GM19238 (cell line): Measurements from ENCODE around the gene MT1H.
A peak's percentile ranks its signal among the peaks of the same experiment; 100 is the strongest.

Experiments
- DNase-seq: peaks from one replicate; pipeline ENCODE4 v3.0.0; 2011; ENCODE audit warnings: low spot score; ENCODE audit not compliant: insufficient read length

The MT1H gene

DNA sequence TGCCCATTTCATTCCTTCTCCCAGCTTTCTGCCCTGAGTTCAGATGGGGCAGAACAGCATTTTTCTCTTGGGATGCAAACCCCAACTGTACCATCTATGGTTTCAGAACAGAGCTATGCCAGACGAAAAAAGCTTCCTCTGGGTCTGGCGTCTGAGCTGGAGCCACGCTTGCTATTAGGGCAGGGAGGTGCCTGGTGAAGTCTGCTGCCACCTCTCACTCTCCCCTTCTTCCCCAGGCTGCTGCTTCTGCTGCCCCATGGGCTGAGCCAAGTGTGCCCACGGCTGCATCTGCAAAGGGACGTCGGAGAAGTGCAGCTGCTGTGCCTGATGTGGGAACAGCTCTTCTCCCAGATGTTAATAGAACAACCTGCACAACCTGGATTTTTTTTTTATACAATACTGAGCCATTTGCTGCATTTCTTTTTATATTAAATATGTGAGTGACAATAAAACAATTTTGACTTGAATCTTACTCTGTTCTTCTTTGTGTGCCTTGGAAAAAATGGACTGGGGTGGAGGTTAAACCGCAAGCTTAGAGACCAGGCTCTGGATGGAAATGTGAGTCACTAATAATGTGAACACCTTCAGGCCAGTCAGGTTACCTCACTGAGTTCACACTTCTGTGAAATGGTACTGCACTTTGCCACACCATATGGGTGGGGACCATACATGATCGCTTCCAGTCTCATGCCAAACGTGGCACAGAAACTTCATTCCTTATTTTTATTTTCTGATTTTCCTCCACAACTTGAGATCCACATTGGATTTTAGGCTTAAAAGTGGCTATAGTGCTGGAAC, 32.8 kb upstream of the MT1H start:
- no peak for DNase-seq

DNA sequence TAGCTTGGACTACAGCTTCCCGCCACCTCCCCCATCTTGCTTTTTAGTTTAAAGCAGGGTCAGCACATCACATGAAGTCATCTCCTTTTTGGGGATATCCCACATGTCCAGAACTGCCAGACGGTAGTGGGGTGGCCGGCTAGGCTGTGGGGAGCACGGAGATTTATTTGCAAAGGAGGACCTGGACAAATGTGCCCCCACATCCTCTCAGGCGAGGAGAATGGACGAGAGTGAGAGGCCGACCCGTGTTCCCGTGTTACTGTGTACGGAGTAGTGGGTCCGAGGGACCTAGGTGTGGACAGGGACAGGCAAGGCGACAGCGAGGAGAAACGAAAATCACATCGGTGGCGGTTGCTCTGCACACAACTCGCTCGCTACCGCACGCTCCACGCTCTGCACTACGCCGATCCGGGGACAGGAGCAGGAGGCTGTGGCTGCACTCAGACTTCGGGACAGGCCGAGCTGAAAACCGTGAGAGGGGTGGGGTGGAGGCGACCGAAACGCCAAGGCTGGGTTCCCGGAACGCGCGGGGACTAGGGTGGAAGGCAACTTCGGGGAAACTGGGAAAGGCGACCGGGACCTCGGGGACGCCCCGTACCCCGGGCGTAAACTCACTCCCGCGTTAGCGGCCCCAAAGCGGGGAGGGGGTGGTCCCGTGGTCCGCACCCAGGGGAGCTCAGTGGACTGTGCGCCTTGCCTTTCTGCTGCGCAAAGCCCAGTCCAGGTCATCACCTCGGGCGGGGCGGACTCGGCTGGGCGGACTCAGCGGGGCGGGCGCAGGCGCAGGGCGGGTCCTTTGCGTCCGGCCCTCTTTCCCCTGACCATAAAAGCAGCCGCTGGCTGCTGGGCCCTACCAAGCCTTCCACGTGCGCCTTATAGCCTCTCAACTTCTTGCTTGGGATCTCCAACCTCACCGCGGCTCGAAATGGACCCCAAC, 31.5 kb upstream of the MT1H start, which contains the start of gene MT1A:
MT1A (plus strand) TSS at position 853 of the 937 bp plus-strand sequence; CDS start at position 926, 73 bp downstream.
- no peak for DNase-seq

DNA sequence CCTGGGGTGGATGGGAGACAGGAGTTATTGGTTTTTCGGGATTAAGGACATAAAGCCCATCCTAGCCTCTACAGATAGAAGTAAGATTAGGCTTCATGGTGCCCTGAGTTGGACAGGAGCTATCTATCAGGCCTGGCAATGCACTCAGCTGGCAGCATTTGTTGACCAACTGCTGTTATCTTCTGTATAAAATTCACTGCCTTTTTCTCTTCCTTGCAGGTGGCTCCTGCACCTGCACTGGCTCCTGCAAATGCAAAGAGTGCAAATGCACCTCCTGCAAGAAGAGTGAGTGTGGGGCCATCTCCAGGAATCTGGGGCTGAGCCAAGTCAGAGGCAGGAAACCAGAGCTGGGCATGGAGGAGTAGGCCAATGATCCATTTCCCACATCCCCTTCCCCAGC, 30.6 kb upstream of the MT1H start:
- DNase-seq, result no peak

- no peak for DNase-seq
Observed at GRCh38 chr16:56640076-56640475, 29.5 kb upstream of the MT1H start.

DNA sequence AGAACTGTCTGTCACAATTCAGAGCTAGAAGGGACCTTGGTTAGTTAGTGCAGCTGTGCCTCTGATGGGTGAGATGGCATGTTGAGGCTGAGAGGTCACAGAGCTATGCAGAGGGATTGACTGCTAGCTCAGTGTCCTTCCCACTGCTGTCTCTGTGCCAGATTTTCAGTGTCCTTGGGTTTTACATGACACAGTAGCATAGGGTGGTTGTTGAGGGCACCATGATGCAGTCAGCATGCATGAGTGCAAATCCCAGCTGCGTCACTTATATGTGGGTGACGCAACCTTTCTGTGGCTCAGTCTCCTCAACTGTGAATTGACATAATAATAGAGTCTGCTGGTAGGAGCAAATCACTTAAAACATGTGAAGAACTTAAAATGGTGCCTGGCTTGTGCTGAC, 28.4 kb upstream of the MT1H start:
- DNase-seq, result no peak

DNA sequence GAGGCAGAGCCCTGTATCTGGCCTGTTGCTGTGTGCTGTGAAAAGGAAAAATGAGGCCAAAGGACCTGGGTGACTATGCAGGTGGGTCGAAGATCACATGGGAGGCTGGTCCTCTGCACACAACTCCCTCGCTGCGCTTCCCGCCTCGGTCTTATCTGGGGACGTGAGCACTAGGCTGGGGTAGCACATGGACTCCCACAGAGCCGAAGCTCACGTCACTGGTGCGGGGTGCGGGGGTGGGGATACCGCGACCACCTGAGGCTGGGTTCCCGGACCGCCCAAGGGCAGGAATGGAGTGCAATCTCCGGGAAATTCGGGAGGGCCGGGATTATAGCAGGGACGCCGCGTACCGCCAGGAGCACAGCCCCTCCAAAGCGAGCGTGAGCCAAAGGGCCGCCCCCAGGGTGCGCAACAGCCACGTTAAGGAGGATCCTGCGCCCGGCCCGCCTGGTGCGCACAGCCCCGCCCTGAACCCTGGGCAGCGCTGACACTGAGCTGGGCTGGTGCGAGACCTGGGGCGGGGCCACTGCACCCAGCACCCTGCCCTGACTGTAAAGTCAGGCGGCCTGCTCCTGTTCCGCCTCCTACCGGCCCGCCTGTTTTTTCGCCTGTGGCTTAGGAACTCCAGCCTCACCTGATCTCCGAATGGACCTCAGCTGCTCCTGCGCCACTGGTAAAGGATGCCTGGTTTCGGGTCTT, 26.4 kb upstream of the MT1H start:
- DNase-seq, result no peak

- no peak for DNase-seq
Observed at GRCh38 chr16:56643833-56644232, 25.8 kb upstream of the MT1H start.

DNA sequence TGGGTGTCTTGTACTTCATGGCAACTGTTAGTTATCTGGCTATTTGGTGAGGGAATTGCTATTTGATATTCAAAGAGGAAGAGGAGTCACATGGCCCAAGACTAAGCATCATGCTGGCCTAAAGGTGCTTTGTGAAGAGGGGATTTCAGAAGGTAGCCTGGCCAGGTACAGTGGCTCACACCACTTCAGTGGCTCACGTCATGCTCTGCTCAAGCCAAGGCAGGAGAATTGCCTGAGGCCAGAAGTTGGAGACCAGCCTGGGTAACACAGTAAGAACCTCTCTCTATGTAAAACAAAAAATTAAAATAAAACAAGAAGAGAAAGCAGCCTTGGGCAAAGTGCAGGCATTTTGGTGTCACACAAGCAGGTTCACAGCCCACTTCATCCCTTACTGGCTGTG, 24.3 kb upstream of the MT1H start:
- no peak for DNase-seq

DNA sequence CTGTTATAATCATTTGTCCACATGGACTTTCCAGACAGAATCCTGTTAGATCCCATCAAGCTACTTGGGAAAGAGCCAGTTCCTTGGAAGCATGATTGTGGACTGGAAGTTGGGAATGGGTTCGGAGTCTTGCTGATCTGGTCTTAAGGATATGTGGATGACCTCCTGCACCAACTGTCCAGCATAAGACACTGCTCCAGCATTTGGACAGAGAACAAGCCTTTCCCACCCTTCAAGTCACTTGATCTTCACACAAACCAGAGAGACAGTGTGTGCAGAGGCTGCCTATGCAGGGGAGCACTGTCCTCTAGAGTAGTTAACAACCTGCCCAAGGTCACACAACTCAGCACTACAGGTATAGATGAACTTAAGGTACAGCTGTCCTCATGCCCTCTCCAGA, 23.8 kb upstream of the MT1H start:
- no peak for DNase-seq

DNA sequence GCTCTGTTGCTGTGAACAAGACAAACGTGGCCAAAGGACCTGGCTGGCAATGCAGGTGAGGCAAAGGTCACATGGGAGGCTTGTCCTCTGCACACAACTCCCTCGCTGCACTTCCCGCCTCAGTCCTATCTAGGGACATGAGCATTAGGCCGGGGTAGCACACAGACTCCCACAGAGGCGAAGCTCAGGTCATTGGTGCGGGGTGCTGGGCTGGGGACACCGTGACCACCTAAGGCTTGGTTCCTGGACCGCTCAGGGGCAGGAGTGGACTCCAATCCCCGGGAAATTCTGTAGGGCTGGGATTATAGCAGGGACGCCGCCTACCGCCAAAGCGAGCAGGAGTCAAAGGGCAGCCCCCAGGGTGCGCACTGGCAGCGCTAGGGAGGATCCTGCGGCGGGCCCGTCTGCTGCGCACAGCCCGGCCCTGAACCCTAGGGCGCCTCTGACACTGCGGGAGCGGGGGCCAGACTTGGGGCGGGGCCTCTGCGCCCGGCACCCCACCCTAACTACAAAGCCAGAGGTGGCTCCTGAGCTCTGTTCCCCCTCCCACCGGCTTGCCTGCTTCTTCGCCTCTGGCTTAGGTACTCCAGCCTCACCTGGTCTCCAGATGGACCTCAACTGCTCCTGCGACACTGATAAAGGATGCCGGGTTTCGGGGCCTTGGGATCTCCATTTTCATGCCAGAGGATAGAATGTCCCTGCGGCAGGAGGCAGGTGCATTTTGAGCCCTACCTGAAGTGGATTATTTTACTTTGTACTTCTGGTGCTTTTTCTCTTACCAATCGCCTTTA, 21.8 kb upstream of the MT1H start:
- DNase-seq, result no peak

GRCh38 chr16:56649271-56649670, 20.3 kb upstream of the MT1H start:
- DNase-seq, result no peak

GRCh38 chr16:56649820-56650219, 19.8 kb upstream of the MT1H start:
- no peak for DNase-seq

- DNase-seq, result no peak
Observed at GRCh38 chr16:56651586-56651985, 18.0 kb upstream of the MT1H start, which contains the start of gene MT1B. TSS of gene MT1B (plus strand) at chr16:56651886. CDS start at chr16:56651954, 68 bp downstream.

- no peak for DNase-seq
Observed at GRCh38 chr16:56652600-56652999, 17.0 kb upstream of the MT1H start.

- DNase-seq, result no peak
Observed at GRCh38 chr16:56653218-56653617, 16.4 kb upstream of the MT1H start.

DNA sequence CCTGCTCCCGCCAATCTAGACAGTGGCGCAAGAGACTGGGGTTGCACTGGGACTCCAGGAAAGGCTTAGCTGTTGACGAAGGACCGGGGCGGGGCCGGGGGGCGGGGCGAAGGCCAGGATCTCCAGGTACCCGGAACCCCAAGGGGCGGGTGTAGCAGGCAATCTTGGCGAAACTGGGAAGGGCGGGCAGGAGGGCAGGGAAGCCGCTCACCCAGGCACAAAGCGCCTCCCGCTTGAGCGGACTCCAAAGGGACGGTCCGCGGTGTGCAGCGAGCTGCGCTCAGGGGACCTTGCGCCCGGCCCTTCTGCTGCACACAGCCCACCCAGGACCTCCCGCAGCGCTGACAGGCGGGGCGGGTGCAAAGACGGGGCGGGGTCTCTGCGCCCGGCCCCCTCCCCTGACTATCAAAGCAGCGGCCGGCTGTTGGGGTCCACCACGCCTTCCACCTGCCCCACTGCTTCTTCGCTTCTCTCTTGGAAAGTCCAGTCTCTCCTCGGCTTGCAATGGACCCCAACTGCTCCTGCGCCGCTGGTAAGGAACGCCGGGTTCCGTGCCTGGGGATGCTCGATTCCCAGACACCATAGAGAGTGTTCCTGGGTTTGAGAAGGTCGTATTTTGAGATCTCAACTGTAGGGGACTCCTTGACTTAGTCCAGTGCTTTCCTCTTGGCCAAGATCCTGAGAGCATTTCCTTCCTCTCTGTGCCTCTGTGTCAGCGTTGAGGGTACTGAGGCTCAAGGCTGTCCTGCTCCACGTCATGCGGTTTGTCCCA, 11.9 kb upstream of the MT1H start, which contains the start of gene MT1F:
MT1F (plus strand) TSS at position 405 of the 772 bp plus-strand sequence; CDS start at position 505, 100 bp downstream.
- DNase-seq, result peak; percentile 30

DNA sequence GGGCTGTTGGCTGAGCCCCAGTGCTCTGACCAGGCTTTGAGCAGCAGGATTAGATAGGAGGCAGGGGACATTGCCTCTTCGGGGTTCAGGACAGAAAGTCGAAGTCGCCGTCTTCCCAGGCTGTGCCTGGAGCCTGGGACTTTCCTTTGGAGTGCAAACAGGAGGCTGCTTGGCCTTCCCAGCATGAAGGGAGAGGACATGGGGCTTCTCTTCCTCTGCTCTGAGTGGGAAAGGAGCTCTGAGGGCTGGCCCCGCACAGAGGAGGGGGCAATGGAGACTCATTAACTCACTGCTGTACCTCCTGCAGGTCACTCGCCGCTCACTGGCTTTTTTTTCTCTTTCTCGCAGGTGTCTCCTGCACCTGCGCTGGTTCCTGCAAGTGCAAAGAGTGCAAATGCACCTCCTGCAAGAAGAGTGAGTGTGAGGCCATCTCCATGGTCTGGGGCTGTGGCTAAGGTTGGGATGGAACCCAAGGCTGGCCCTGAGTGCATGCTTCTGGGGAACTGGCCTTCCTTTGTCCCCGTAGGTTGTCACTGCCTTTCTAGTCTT, 11.2 kb upstream of the MT1H start:
- DNase-seq, result no peak

DNA sequence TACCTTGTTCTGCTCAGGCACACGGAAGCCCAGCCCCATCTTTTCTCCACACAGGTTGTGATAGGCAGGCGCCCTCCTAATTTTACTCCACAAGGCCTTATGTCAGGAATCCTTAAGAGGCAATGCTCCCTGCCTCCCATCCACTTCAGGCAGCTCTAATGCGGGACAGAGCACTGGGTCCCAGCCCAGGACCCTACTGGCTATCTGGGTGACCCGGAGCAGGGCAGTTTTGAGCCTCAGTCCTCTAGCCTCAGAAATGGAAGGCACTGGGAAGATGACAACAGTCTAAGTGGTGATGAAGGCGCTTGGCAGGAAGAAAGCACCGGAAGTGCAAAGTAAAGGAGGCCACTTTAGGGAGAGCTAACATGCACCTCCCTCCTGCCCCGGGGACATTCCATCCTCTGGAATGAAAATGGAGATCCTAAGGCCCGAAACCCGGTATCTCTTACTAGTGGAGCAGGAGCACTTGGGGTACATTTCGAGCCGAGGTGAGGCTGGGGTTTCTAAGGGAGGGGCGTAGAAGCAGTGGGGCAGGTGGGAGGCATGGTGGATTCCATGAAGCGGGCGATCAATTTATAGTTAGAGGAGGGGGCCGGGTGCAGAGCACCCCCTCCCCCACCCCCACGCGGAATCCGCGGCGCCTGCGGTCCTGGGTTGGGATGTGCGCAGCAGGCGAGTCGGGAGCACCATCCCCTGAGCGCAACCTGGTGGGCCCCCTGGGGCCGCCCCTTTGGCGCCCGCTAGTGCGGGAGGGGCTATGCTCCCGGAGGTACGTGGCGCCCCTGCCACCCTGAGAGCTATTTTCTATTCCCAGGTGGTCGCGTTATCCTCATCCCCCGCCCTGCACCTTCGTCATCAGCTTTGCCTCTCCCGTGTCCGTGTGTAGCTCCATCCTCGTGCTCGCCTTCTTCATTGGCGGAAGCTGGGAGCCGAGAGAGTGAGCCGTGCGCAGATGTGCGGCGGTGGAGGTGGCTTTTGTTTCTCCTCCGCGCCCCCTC, 7.0 kb upstream of the MT1H start:
- DNase-seq, result no peak
